Measurements from ENCODE around the gene C10orf71. TPM values are rescaled to one million over a fixed set of nuclear protein-coding genes. Genes with fewer than 3 reads are reported as not detected.

Gene C10orf71
- total RNA-seq, 1 experiment from 2014 or later: not detected

DNA sequence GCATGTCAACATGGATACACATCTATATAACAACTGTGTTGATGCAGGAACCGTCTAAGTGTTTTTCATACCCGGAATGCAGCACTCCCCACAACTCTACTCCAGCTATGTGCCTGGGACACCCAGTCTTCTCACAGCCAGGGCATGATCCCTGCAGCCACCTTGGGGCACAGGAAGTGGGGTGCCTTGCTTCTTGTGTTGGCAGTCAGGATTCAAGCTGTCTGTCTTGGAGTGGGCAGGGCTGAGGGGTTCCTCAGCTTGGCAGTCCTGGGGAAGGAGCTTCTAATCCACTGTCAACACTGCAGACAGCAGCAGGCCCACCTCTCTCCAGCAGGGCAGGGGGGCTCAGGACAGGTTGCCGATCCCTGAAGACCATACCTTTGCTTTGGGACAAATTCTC is 55.6 kb downstream of the C10orf71 start:
- TF ChIP-seq, protein P1, sequence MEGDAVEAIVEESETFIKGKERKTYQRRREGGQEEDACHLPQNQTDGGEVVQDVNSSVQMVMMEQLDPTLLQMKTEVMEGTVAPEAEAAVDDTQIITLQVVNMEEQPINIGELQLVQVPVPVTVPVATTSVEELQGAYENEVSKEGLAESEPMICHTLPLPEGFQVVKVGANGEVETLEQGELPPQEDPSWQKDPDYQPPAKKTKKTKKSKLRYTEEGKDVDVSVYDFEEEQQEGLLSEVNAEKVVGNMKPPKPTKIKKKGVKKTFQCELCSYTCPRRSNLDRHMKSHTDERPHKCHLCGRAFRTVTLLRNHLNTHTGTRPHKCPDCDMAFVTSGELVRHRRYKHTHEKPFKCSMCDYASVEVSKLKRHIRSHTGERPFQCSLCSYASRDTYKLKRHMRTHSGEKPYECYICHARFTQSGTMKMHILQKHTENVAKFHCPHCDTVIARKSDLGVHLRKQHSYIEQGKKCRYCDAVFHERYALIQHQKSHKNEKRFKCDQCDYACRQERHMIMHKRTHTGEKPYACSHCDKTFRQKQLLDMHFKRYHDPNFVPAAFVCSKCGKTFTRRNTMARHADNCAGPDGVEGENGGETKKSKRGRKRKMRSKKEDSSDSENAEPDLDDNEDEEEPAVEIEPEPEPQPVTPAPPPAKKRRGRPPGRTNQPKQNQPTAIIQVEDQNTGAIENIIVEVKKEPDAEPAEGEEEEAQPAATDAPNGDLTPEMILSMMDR (IDR thresholded peaks at IDR 0.05; ENCODE audit: unreplicated experiment): no peak
- H3K4me1 Mint-ChIP-seq (ENCODE audit: insufficient read depth, unreplicated experiment): no peaks in the 10 kb centered on the region
- no peak overlapping the region for H3K4me3 Mint-ChIP-seq (ENCODE audit: unreplicated experiment)
- intact Hi-C loops (cut with micrococcal nuclease): no loop called here
- no peaks in the 10 kb centered on the region for H3K36me3 Mint-ChIP-seq (ENCODE audit: insufficient read depth, unreplicated experiment)
- CTCF ChIA-PET: interaction anchor here (0.5 to 0.6 kb wide), 2 partner anchors 1259 to 1565 kb away, joined by 3 to 6 read pairs; no protein-coding TSS in a partner anchor
- DNase-seq (ENCODE audit: unreplicated experiment): no peak
- POLR2A ChIA-PET: no interaction called here
- no peak overlapping the region for H3K27ac Mint-ChIP-seq (ENCODE audit: low read depth, unreplicated experiment)
- H3K9me3 Mint-ChIP-seq (ENCODE audit: unreplicated experiment): no peaks in the 10 kb centered on the region
- H3K27me3 Mint-ChIP-seq (ENCODE audit: insufficient read depth, unreplicated experiment): no peaks in the 10 kb centered on the region
- no TSS peak for BruUV-seq (replicated peaks)

- no peaks in the 10 kb centered on the region for H3K9me3 Mint-ChIP-seq (ENCODE audit: unreplicated experiment)
- DNase-seq (ENCODE audit: unreplicated experiment): no peak
- H3K4me1 Mint-ChIP-seq (ENCODE audit: insufficient read depth, unreplicated experiment): no peaks in the 10 kb centered on the region
- intact Hi-C loops (cut with micrococcal nuclease): no loop called here
- no peak overlapping the region for H3K4me3 Mint-ChIP-seq (ENCODE audit: unreplicated experiment)
- CTCF ChIA-PET: no interaction called here
- POLR2A ChIA-PET: no interaction called here
- no peaks in the 10 kb centered on the region for H3K36me3 Mint-ChIP-seq (ENCODE audit: insufficient read depth, unreplicated experiment)
- BruUV-seq (replicated peaks): no TSS peak
- H3K27ac Mint-ChIP-seq (ENCODE audit: low read depth, unreplicated experiment): no peak overlapping the region
- TF ChIP-seq, protein P1 (IDR thresholded peaks at IDR 0.05; ENCODE audit: unreplicated experiment): no peak
- no peaks in the 10 kb centered on the region for H3K27me3 Mint-ChIP-seq (ENCODE audit: insufficient read depth, unreplicated experiment)
These were observed 56.3 kb downstream of the C10orf71 start for GRCh38 chr10:49355221-49355620.

- no peak overlapping the region for H3K4me3 Mint-ChIP-seq (ENCODE audit: unreplicated experiment)
- H3K36me3 Mint-ChIP-seq (ENCODE audit: insufficient read depth, unreplicated experiment): no peaks in the 10 kb centered on the region
- POLR2A ChIA-PET: no interaction called here
- no peaks in the 10 kb centered on the region for H3K27me3 Mint-ChIP-seq (ENCODE audit: insufficient read depth, unreplicated experiment)
- H3K9me3 Mint-ChIP-seq (ENCODE audit: unreplicated experiment): no peaks in the 10 kb centered on the region
- DNase-seq (ENCODE audit: unreplicated experiment): no peak
- no peaks in the 10 kb centered on the region for H3K4me1 Mint-ChIP-seq (ENCODE audit: insufficient read depth, unreplicated experiment)
- no TSS peak for BruUV-seq (replicated peaks)
- no peak overlapping the region for H3K27ac Mint-ChIP-seq (ENCODE audit: low read depth, unreplicated experiment)
- CTCF ChIA-PET: no interaction called here
- TF ChIP-seq, protein P1 (IDR thresholded peaks at IDR 0.05; ENCODE audit: unreplicated experiment): no peak
- intact Hi-C loops (cut with micrococcal nuclease): no loop called here
These were observed 57.2 kb downstream of the C10orf71 start for GRCh38 chr10:49356181-49356580.

DNA sequence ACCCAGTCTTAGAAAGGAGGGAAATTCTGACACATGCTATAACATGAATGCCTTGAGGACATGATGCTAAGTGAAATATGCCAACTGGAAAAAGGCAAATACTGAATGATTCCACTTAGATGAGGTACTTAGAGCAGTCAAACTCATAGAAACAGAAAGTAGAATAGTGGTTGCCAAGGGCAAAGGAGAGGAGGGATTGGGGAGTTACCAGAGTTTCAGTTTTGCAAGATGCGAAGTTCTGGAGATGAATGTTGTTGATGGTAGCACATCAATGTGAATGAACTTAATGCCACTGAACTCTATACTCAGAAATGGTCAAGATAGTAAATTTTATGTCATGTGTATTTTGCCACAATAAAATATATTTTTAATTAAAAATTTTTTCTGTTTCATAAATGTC is 58.0 kb downstream of the C10orf71 start:
- H3K4me1 Mint-ChIP-seq (ENCODE audit: insufficient read depth, unreplicated experiment): no peaks in the 10 kb centered on the region
- no TSS peak for BruUV-seq (replicated peaks)
- no peak overlapping the region for H3K27ac Mint-ChIP-seq (ENCODE audit: low read depth, unreplicated experiment)
- POLR2A ChIA-PET: no interaction called here
- intact Hi-C loops (cut with micrococcal nuclease): no loop called here
- TF ChIP-seq, protein P1 (IDR thresholded peaks at IDR 0.05; ENCODE audit: unreplicated experiment): no peak
- H3K27me3 Mint-ChIP-seq (ENCODE audit: insufficient read depth, unreplicated experiment): peaks cover 1% of the 10 kb centered on the region
- DNase-seq (ENCODE audit: unreplicated experiment): no peak
- CTCF ChIA-PET: no interaction called here
- no peaks in the 10 kb centered on the region for H3K36me3 Mint-ChIP-seq (ENCODE audit: insufficient read depth, unreplicated experiment)
- no peak overlapping the region for H3K4me3 Mint-ChIP-seq (ENCODE audit: unreplicated experiment)
- no peaks in the 10 kb centered on the region for H3K9me3 Mint-ChIP-seq (ENCODE audit: unreplicated experiment)

All from MCF 10A (cell line).